GM12878 (cell line): Measurements from ENCODE around the gene COPE.

Experiments used
- POLR2A ChIP-seq: IDR thresholded peaks from 2 replicates; pipeline ENCODE4 v1.6.1; 2011; ENCODE audit warnings: low read depth, mild to moderate bottlenecking, low read length
- TCF12 ChIP-seq: IDR thresholded peaks from 2 replicates; pipeline ENCODE4 v1.6.1; 2011; ENCODE audit warnings: low read depth, mild to moderate bottlenecking, low read length

GRCh38 chr19:18912933-18913332, 6.3 kb downstream of the COPE start:
- TF ChIP-seq TCF12 (no peak), POLR2A (no peak)
